Measurements from ENCODE around the gene NPIPB5. TPM values are rescaled to one million over a fixed set of nuclear protein-coding genes. Genes with fewer than 3 reads are reported as not detected.

NPIPB5 gene
- total RNA-seq (2022; extraction: Qiagen RNA extraction; ENCODE audit: low read depth), result 21.2 to 35.3 TPM (median 26.0 TPM) in 5 replicates

GRCh38 chr16:22510591-22510990 lies at the start of gene NPIPB5:
Gene NPIPB5 (plus strand): TSS chr16:22510891. CDS start chr16:22513802, 2,911 bp downstream.

Other genes with a start within 250 kb of the NPIPB5 start
- 33.0 to 45.3 TPM (median 39.8 TPM) in 5 replicates for gene POLR3E, start 213.5 kb upstream of the NPIPB5 start, total RNA-seq (2022; extraction: Qiagen RNA extraction; ENCODE audit: low read depth)
- 40.1 to 50.6 TPM (median 45.7 TPM) in 5 replicates for gene CDR2, start 136.3 kb upstream of the NPIPB5 start, total RNA-seq (2022; extraction: Qiagen RNA extraction; ENCODE audit: low read depth)